Measurements from ENCODE around the gene TSPEAR.

TSPEAR gene

DNA sequence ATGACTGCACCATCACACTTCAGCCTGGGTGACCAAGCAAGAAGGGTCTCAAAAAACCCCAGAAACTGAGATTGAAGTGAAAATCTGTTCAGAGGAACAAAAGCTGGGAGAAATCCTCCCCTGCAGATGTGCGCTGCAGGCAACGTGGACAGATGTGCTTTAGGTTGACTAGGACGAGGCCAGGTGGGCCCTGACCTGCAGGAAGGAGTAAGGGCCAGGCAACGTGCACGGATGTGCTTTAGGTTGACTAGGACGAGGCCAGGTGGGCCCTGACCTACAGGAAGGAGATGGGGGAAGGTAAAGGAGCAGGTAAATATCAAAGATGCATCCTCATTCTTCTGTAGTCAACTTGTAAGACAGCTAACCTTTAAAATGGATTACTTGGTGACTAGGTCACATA lies 26.9 kb downstream of the TSPEAR start:
- no peak for ATAC-seq
- TF ChIP-seq TCF4 (CRISPR knock-in tag; IDR thresholded peaks at IDR 0.05; ENCODE audit: borderline replicate concordance), result no peak
- no peak for TF ChIP-seq ESRRG (CRISPR knock-in tag; IDR thresholded peaks at IDR 0.05)
- TF ChIP-seq PPARA (CRISPR knock-in tag; IDR thresholded peaks at IDR 0.05; ENCODE audit: borderline replicate concordance), result no peak
- no peak for TF ChIP-seq SNAI2 (CRISPR knock-in tag; IDR thresholded peaks at IDR 0.05)
- no peak for TF ChIP-seq ZC3H10 (CRISPR knock-in tag; IDR thresholded peaks at IDR 0.05)
- no peak for TF ChIP-seq ZNF8 (CRISPR knock-in tag; IDR thresholded peaks at IDR 0.05)
- no peak for TF ChIP-seq TOX (CRISPR knock-in tag; IDR thresholded peaks at IDR 0.05; ENCODE audit: borderline replicate concordance)
- TF ChIP-seq ISL1 (CRISPR knock-in tag; IDR thresholded peaks at IDR 0.05), result no peak
- TF ChIP-seq, protein P1, sequence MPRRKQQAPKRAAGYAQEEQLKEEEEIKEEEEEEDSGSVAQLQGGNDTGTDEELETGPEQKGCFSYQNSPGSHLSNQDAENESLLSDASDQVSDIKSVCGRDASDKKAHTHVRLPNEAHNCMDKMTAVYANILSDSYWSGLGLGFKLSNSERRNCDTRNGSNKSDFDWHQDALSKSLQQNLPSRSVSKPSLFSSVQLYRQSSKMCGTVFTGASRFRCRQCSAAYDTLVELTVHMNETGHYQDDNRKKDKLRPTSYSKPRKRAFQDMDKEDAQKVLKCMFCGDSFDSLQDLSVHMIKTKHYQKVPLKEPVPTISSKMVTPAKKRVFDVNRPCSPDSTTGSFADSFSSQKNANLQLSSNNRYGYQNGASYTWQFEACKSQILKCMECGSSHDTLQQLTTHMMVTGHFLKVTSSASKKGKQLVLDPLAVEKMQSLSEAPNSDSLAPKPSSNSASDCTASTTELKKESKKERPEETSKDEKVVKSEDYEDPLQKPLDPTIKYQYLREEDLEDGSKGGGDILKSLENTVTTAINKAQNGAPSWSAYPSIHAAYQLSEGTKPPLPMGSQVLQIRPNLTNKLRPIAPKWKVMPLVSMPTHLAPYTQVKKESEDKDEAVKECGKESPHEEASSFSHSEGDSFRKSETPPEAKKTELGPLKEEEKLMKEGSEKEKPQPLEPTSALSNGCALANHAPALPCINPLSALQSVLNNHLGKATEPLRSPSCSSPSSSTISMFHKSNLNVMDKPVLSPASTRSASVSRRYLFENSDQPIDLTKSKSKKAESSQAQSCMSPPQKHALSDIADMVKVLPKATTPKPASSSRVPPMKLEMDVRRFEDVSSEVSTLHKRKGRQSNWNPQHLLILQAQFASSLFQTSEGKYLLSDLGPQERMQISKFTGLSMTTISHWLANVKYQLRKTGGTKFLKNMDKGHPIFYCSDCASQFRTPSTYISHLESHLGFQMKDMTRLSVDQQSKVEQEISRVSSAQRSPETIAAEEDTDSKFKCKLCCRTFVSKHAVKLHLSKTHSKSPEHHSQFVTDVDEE (CRISPR knock-in tag; IDR thresholded peaks at IDR 0.05), result no peak
- TF ChIP-seq, protein P2, sequence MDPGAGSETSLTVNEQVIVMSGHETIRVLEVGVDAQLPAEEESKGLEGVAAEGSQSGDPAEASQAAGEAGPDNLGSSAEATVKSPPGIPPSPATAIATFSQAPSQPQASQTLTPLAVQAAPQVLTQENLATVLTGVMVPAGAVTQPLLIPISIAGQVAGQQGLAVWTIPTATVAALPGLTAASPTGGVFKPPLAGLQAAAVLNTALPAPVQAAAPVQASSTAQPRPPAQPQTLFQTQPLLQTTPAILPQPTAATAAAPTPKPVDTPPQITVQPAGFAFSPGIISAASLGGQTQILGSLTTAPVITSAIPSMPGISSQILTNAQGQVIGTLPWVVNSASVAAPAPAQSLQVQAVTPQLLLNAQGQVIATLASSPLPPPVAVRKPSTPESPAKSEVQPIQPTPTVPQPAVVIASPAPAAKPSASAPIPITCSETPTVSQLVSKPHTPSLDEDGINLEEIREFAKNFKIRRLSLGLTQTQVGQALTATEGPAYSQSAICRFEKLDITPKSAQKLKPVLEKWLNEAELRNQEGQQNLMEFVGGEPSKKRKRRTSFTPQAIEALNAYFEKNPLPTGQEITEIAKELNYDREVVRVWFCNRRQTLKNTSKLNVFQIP (CRISPR knock-in tag; IDR thresholded peaks at IDR 0.05; ENCODE audit: borderline replicate concordance, low read depth), result no peak
- TF ChIP-seq ZFP3 (CRISPR knock-in tag; IDR thresholded peaks at IDR 0.05), result no peak
- TF ChIP-seq RARB (CRISPR knock-in tag; IDR thresholded peaks at IDR 0.05), result no peak
- no peak for TF ChIP-seq OSR1 (CRISPR knock-in tag; IDR thresholded peaks at IDR 0.05)
- no peak for TF ChIP-seq ZNF565 (CRISPR knock-in tag; conservative IDR thresholded peaks at IDR 0.05; ENCODE audit: low read depth)
- TF ChIP-seq ZNF70 (CRISPR knock-in tag; IDR thresholded peaks at IDR 0.05), result no peak
- TF ChIP-seq CSRNP3 (CRISPR knock-in tag; IDR thresholded peaks at IDR 0.05), result no peak
- no peak for TF ChIP-seq PATZ1 (CRISPR knock-in tag; IDR thresholded peaks at IDR 0.05; ENCODE audit: borderline replicate concordance)
- no peak for TF ChIP-seq GLIS3 (CRISPR knock-in tag; IDR thresholded peaks at IDR 0.05)

GRCh38 chr21:44684077-44684476 lies 27.3 kb downstream of the TSPEAR start:
- no peak for ATAC-seq
- TF ChIP-seq TOX (CRISPR knock-in tag; IDR thresholded peaks at IDR 0.05; ENCODE audit: borderline replicate concordance) (no peak), CSRNP3 (CRISPR knock-in tag; IDR thresholded peaks at IDR 0.05) (no peak), OSR1 (CRISPR knock-in tag; IDR thresholded peaks at IDR 0.05) (no peak), ARNTL (CRISPR knock-in tag; IDR thresholded peaks at IDR 0.05; ENCODE audit: borderline replicate concordance, low read depth) (no peak), TCF4 (CRISPR knock-in tag; IDR thresholded peaks at IDR 0.05; ENCODE audit: borderline replicate concordance) (no peak), RARB (CRISPR knock-in tag; IDR thresholded peaks at IDR 0.05) (no peak), ZC3H10 (CRISPR knock-in tag; IDR thresholded peaks at IDR 0.05) (no peak), PATZ1 (CRISPR knock-in tag; IDR thresholded peaks at IDR 0.05; ENCODE audit: borderline replicate concordance) (no peak), GLIS3 (CRISPR knock-in tag; IDR thresholded peaks at IDR 0.05) (no peak), ESRRG (CRISPR knock-in tag; IDR thresholded peaks at IDR 0.05) (no peak), ZFP3 (CRISPR knock-in tag; IDR thresholded peaks at IDR 0.05) (no peak), ZNF70 (CRISPR knock-in tag; IDR thresholded peaks at IDR 0.05) (no peak), PPARA (CRISPR knock-in tag; IDR thresholded peaks at IDR 0.05; ENCODE audit: borderline replicate concordance) (no peak), ZFP30 (CRISPR knock-in tag; IDR thresholded peaks at IDR 0.05) (no peak), ZNF8 (CRISPR knock-in tag; IDR thresholded peaks at IDR 0.05) (no peak), ZNF565 (CRISPR knock-in tag; conservative IDR thresholded peaks at IDR 0.05; ENCODE audit: low read depth) (no peak), SNAI2 (CRISPR knock-in tag; IDR thresholded peaks at IDR 0.05) (no peak)
- TF ChIP-seq, protein P1 (CRISPR knock-in tag; IDR thresholded peaks at IDR 0.05), result no peak
- TF ChIP-seq, protein P3, sequence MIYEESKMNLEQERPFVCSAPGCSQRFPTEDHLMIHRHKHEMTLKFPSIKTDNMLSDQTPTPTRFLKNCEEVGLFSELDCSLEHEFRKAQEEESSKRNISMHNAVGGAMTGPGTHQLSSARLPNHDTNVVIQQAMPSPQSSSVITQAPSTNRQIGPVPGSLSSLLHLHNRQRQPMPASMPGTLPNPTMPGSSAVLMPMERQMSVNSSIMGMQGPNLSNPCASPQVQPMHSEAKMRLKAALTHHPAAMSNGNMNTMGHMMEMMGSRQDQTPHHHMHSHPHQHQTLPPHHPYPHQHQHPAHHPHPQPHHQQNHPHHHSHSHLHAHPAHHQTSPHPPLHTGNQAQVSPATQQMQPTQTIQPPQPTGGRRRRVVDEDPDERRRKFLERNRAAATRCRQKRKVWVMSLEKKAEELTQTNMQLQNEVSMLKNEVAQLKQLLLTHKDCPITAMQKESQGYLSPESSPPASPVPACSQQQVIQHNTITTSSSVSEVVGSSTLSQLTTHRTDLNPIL (CRISPR knock-in tag; IDR thresholded peaks at IDR 0.05; ENCODE audit: low read depth), result no peak

Data from SK-N-SH treated with all-trans-retinoic acid at 6 μM for 48 hours (cell line).